Erythroblast (primary cell): ENCODE data around the gene DSCAM.

Source experiments
- GATA1 ChIP-seq: IDR thresholded peaks from 2 replicates; pipeline ENCODE4 v1.6.1; 2011; ENCODE audit warnings: low read depth, mild to moderate bottlenecking, control low read depth, low read length, moderate library complexity
- POLR2A ChIP-seq: IDR thresholded peaks from 2 replicates; pipeline ENCODE4 v1.6.1; 2011; ENCODE audit warnings: mild to moderate bottlenecking, low read length

GRCh38 chr21:40641042-40641441 lies 205.9 kb downstream of the DSCAM start:
- TF ChIP-seq POLR2A (no peak), GATA1 (no peak)
